Cerebellar cortex (tissue), 1 donor: ENCODE measurements around the gene MYH4.

Experiments used
- DNase-seq: peaks from one replicate; pipeline ENCODE4 v3.0.0-alpha.2; 2015; ENCODE audit warnings: low spot score

Gene MYH4

GRCh38 chr17:10469459-10469858, at the start of gene MYH4:
MYH4 (minus strand) TSS chr17:10469559; CDS start chr17:10466745, 2,814 bp downstream.
- no peak for DNase-seq

- DNase-seq = no peak
Observed at GRCh38 chr17:10518271-10519037, 49.1 kb upstream of the MYH4 start, which contains the start of gene MYH1. MYH1 (minus strand) TSS chr17:10518542; CDS start chr17:10516642, 1,900 bp downstream.

GRCh38 chr17:10516638-10517037, 47.3 kb upstream of the MYH4 start:
- no peak for DNase-seq

- DNase-seq = no peak
Observed at GRCh38 chr17:10516065-10516464, 46.7 kb upstream of the MYH4 start.

- no peak for DNase-seq
Observed at GRCh38 chr17:10513299-10514067, 44.1 kb upstream of the MYH4 start.

GRCh38 chr17:10512856-10513255, 43.5 kb upstream of the MYH4 start:
- no peak for DNase-seq

GRCh38 chr17:10499950-10500349, 30.6 kb upstream of the MYH4 start:
- no peak for DNase-seq

- no peak for DNase-seq
Observed at GRCh38 chr17:10492004-10492403, 22.6 kb upstream of the MYH4 start.

GRCh38 chr17:10482252-10482651, 12.9 kb upstream of the MYH4 start:
- DNase-seq = no peak

- DNase-seq = no peak
Observed at GRCh38 chr17:10477701-10478100, 8.3 kb upstream of the MYH4 start.

- DNase-seq = no peak
Observed at GRCh38 chr17:10474536-10474935, 5.2 kb upstream of the MYH4 start.

- DNase-seq = no peak
Observed at GRCh38 chr17:10471858-10472257, 2.5 kb upstream of the MYH4 start.

- no peak for DNase-seq
Observed at GRCh38 chr17:10463402-10463801, 6.0 kb downstream of the MYH4 start.

GRCh38 chr17:10460062-10460461, 9.3 kb downstream of the MYH4 start:
- DNase-seq = no peak

GRCh38 chr17:10458701-10459100, 10.7 kb downstream of the MYH4 start:
- no peak for DNase-seq

GRCh38 chr17:10457952-10458351, 11.4 kb downstream of the MYH4 start:
- DNase-seq = no peak

- DNase-seq = no peak
Observed at GRCh38 chr17:10447026-10447931, 22.1 kb downstream of the MYH4 start.

- no peak for DNase-seq
Observed at GRCh38 chr17:10439816-10440215, 29.5 kb downstream of the MYH4 start.

- DNase-seq = no peak
Observed at GRCh38 chr17:10435096-10435495, 34.3 kb downstream of the MYH4 start.

- DNase-seq = no peak
Observed at GRCh38 chr17:10429421-10430045, 39.8 kb downstream of the MYH4 start.

- DNase-seq = no peak
Observed at GRCh38 chr17:10428781-10429180, 40.6 kb downstream of the MYH4 start.
